NCI-H345 (cell line): ENCODE data around the gene DNAJB4.
A peak's percentile ranks its signal among the peaks of the same experiment; 100 is the strongest.

ENCODE experiments used
- DNase-seq: peaks from one replicate; lab custom pipeline; 2025; lab: John Stamatoyannopoulos, UW

The DNAJB4 gene

GRCh38 chr1:78038071-78038470, 33.3 kb downstream of the DNAJB4 start:
- no peak for DNase-seq

- peak; percentile 13 for DNase-seq
Measured at GRCh38 chr1:78038491-78038939, 33.8 kb downstream of the DNAJB4 start.

- DNase-seq: no peak
Measured at GRCh38 chr1:78040484-78041089, 35.8 kb downstream of the DNAJB4 start.

- DNase-seq: no peak
Measured at GRCh38 chr1:78043436-78043835, 38.7 kb downstream of the DNAJB4 start.

- no peak for DNase-seq
Measured at GRCh38 chr1:78044796-78045562, 40.2 kb downstream of the DNAJB4 start.

- no peak for DNase-seq
Measured at GRCh38 chr1:78045563-78045925, 40.8 kb downstream of the DNAJB4 start.

- DNase-seq: no peak
Measured at GRCh38 chr1:78045926-78046778, 41.4 kb downstream of the DNAJB4 start, which contains the start of gene GIPC2. Gene GIPC2, plus strand, starts transcription at chr1:78045966. Its CDS starts 129 bp downstream, at chr1:78046095.

- DNase-seq: no peak
Measured at GRCh38 chr1:78047106-78047505, 42.4 kb downstream of the DNAJB4 start.

GRCh38 chr1:78047631-78048030, 42.9 kb downstream of the DNAJB4 start:
- DNase-seq: no peak

- DNase-seq: no peak
Measured at GRCh38 chr1:78048446-78048845, 43.7 kb downstream of the DNAJB4 start.

- no peak for DNase-seq
Measured at GRCh38 chr1:78049396-78049795, 44.7 kb downstream of the DNAJB4 start.

GRCh38 chr1:78051005-78051404, 46.3 kb downstream of the DNAJB4 start:
- no peak for DNase-seq

GRCh38 chr1:78052685-78053405, 48.1 kb downstream of the DNAJB4 start:
- no peak for DNase-seq

GRCh38 chr1:78053498-78053897, 48.8 kb downstream of the DNAJB4 start:
- DNase-seq: no peak

GRCh38 chr1:78054559-78054958, 49.8 kb downstream of the DNAJB4 start:
- DNase-seq: no peak

- DNase-seq: no peak
Measured at GRCh38 chr1:78054972-78055371, 50.2 kb downstream of the DNAJB4 start.

GRCh38 chr1:78055565-78056132, 50.9 kb downstream of the DNAJB4 start:
- DNase-seq: no peak

- no peak for DNase-seq
Measured at GRCh38 chr1:78058670-78059069, 53.9 kb downstream of the DNAJB4 start.

- no peak for DNase-seq
Measured at GRCh38 chr1:78060857-78061563, 56.3 kb downstream of the DNAJB4 start.

GRCh38 chr1:78061825-78062523, 57.2 kb downstream of the DNAJB4 start:
- no peak for DNase-seq
